ENCODE data around the gene SPO11. TPM values are rescaled to one million over a fixed set of nuclear protein-coding genes. Genes with fewer than 3 reads are reported as not detected.
A peak's percentile ranks its signal among the peaks of the same experiment; 100 is the strongest.

SPO11 gene
- total RNA-seq, 1 donor from 2014 or later = not detected

GRCh38 chr20:57380081-57380750 is 50.6 kb downstream of the SPO11 start:
- no peak for TF ChIP-seq CTCF (conservative IDR thresholded peaks at IDR 0.05; ENCODE audit: low read depth, low read length)
- no peak for DNase-seq (ENCODE audit: low read depth)

GRCh38 chr20:57381596-57382503 is 52.2 kb downstream of the SPO11 start:
- H3K4me3 ChIP-seq (ENCODE audit: low read depth, low read length) = no peak overlapping the region
- no peak for DNase-seq (ENCODE audit: low read depth)
- peak; percentile 96 for TF ChIP-seq CTCF (conservative IDR thresholded peaks at IDR 0.05; ENCODE audit: low read depth, low read length)

More at GRCh38 chr20:57380081-57380750, 50.6 kb downstream of the SPO11 start:
- no peak overlapping the region for H3K4me3 ChIP-seq (ENCODE audit: low read depth, low read length)

GRCh38 chr20:57382516-57382915 is 52.9 kb downstream of the SPO11 start:
- DNase-seq (ENCODE audit: low read depth) = no peak
- TF ChIP-seq CTCF (conservative IDR thresholded peaks at IDR 0.05; ENCODE audit: low read depth, low read length) = no peak
- H3K4me3 ChIP-seq (ENCODE audit: low read depth, low read length) = no peak overlapping the region

GRCh38 chr20:57383447-57384347 is 54.1 kb downstream of the SPO11 start:
- no peak for TF ChIP-seq CTCF (conservative IDR thresholded peaks at IDR 0.05; ENCODE audit: low read depth, low read length)
- no peak overlapping the region for H3K4me3 ChIP-seq (ENCODE audit: low read depth, low read length)
- no peak for DNase-seq (ENCODE audit: low read depth)

- TF ChIP-seq CTCF (conservative IDR thresholded peaks at IDR 0.05; ENCODE audit: low read depth, low read length) = no peak
- DNase-seq (ENCODE audit: low read depth) = no peak
Measured at GRCh38 chr20:57384486-57384885, 54.9 kb downstream of the SPO11 start.

GRCh38 chr20:57384953-57385761 is 55.6 kb downstream of the SPO11 start:
- no peak for TF ChIP-seq CTCF (conservative IDR thresholded peaks at IDR 0.05; ENCODE audit: low read depth, low read length)
- DNase-seq (ENCODE audit: low read depth) = no peak
- H3K4me3 ChIP-seq (ENCODE audit: low read depth, low read length) = no peak overlapping the region

More at GRCh38 chr20:57384486-57384885, 54.9 kb downstream of the SPO11 start:
- no peak overlapping the region for H3K4me3 ChIP-seq (ENCODE audit: low read depth, low read length)
